Karpas-422 (cell line): ENCODE data around the gene UBC. TPM values are rescaled to one million over a fixed set of nuclear protein-coding genes. Genes with fewer than 3 reads are reported as not detected.
"Not testable (repeated sequence)": the region's sequence is repeated elsewhere in the genome, so short reads cannot be mapped to it uniquely, and the experiment has no call there.

Experiments
- DNase-seq: peaks from one replicate; pipeline ENCODE4 v3.0.0-alpha.2; 2015
- H2AFZ ChIP-seq: fragments of 200-600 bp; sonication (generic); 2 replicates; pipeline ENCODE4 v1.6.1; 2014; ENCODE audit warnings: antibody characterized with exemption, low read length, mixed read lengths
- H3K27ac ChIP-seq: fragments of 200-600 bp; sonication (generic); 2 replicates; pipeline ENCODE4 v1.5.1; 2014; ENCODE audit warnings: mild to moderate bottlenecking, low read length, moderate library complexity
- H3K27me3 ChIP-seq: fragments of 200-600 bp; sonication (generic); 2 replicates; pipeline ENCODE4 v1.6.1; 2014; ENCODE audit warnings: low read length, mixed read lengths
- H3K36me3 ChIP-seq: fragments of 200-600 bp; sonication (generic); 2 replicates; pipeline ENCODE4 v1.6.1; 2014; ENCODE audit warnings: low read length, mixed read lengths; ENCODE audit not compliant: insufficient read depth
- H3K4me1 ChIP-seq: fragments of 200-600 bp; sonication (generic); 2 replicates; pipeline ENCODE4 v1.6.1; 2014; ENCODE audit warnings: mild to moderate bottlenecking, low read length, mixed read lengths
- H3K4me2 ChIP-seq: fragments of 200-600 bp; sonication (generic); 2 replicates; pipeline ENCODE4 v1.6.1; 2014; ENCODE audit warnings: low read length, low read depth, mild to moderate bottlenecking; ENCODE audit not compliant: poor library complexity, severe bottlenecking
- H3K4me3 ChIP-seq: fragments of 200-600 bp; sonication (generic); 2 replicates; pipeline ENCODE4 v1.5.1; 2014; ENCODE audit warnings: mild to moderate bottlenecking, antibody characterized with exemption, low read length, mixed read lengths
- H3K79me2 ChIP-seq: fragments of 200-600 bp; sonication (generic); 2 replicates; pipeline ENCODE4 v1.6.1; 2014; ENCODE audit warnings: mild to moderate bottlenecking, low read length, mixed read lengths
- H3K9ac ChIP-seq: fragments of 200-600 bp; sonication (generic); 2 replicates; pipeline ENCODE4 v1.6.0; 2014; ENCODE audit warnings: low read length
- H3K9me2 ChIP-seq: fragments of 200-600 bp; sonication (generic), shearing (Covaris generic); replicated peaks from 2 replicates; pipeline ENCODE4 v1.6.0; 2014; ENCODE audit warnings: mild to moderate bottlenecking, low read length, moderate library complexity; ENCODE audit not compliant: insufficient read depth
- H3K9me3 ChIP-seq: fragments of 300-700, 200-600 bp; sonication (generic); 2 replicates; pipeline ENCODE4 v1.6.1; 2014; ENCODE audit warnings: low read length, mixed read lengths
- H4K20me1 ChIP-seq: fragments of 200-600 bp; sonication (generic); 2 replicates; pipeline ENCODE4 v1.6.1; 2014; ENCODE audit warnings: mild to moderate bottlenecking, antibody characterized with exemption, low read length, low read depth; ENCODE audit not compliant: insufficient read depth
- total RNA-seq: library from RNA; depleted of rRNA; stranded (reverse); fragments of >200 nt; shearing (Covaris generic); gene quantifications from 2 replicates; pipeline ENCODE4 v1.2.3, GENCODE V29; 2014; ENCODE audit warnings: low replicate concordance

UBC gene
- total RNA-seq, 1 experiment from 2014 or later = 603 TPM

DNA sequence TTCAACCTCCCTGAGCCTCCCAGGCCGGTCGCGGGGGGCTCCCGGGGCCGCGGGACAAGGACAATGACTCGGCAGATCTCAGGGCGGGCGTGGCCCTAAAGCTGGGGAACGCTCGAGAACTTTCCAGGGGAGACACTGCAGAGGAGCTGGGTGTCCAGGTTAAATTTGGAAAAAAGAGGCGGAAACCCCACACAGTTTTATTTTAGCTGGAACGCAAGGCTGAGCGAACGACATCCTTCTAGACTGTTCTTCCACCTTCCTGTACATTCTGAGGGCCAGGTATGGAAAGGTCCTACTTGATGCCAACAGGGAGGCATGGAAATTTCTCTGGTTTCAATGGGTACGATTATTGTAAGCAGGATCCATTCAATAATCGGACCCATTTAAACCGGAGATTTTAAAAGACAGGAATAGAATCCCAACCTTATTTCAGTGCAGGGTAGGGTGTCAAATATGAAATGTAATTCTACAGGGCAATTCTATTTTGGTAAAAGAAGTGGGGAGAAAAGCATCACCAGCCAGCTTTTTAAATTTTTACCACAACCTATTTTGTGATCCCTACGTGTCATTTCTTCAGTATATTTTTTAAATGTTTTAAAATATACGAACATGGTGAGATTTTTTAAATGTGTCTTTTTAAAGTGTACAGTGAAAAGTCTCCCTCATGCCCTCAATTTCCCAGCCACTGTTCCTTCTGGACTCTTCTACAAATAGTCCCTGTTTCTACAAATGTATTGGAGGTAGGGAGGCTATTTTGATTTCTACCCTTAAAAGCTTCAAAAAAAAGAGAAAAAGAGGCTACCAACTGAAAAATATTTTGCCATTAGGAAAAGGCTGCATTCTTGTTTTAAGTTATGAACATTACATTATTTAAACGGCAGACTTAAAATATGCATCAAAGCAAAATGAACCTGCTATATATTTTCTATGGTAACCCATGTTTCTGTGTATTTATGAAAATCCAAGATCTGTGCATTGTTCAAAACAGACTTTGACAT is 1.1 kb upstream of the UBC start:
- Histone ChIP-seq H3K27me3 (no peaks in the 10 kb centered on the region), H2AFZ (0 out of 2 replicates have a peak overlapping the region, but pooled peaks have one; percentile 13), H3K4me3 (peak overlapping the region; percentile 98), H3K9me2 (no peaks in the 10 kb centered on the region), H3K4me1 (peaks cover 73% of the 10 kb centered on the region), H3K9me3 (no peaks in the 10 kb centered on the region), H3K27ac (peak overlapping the region; percentile 99), H3K4me2 (peak overlapping the region; percentile 87), H3K79me2 (peaks cover 21% of the 10 kb centered on the region), H3K9ac (peak overlapping the region; percentile 95), H3K36me3 (peaks cover 16% of the 10 kb centered on the region), H4K20me1 (peaks cover 25% of the 10 kb centered on the region)
- DNase-seq = peak; percentile 84

DNA sequence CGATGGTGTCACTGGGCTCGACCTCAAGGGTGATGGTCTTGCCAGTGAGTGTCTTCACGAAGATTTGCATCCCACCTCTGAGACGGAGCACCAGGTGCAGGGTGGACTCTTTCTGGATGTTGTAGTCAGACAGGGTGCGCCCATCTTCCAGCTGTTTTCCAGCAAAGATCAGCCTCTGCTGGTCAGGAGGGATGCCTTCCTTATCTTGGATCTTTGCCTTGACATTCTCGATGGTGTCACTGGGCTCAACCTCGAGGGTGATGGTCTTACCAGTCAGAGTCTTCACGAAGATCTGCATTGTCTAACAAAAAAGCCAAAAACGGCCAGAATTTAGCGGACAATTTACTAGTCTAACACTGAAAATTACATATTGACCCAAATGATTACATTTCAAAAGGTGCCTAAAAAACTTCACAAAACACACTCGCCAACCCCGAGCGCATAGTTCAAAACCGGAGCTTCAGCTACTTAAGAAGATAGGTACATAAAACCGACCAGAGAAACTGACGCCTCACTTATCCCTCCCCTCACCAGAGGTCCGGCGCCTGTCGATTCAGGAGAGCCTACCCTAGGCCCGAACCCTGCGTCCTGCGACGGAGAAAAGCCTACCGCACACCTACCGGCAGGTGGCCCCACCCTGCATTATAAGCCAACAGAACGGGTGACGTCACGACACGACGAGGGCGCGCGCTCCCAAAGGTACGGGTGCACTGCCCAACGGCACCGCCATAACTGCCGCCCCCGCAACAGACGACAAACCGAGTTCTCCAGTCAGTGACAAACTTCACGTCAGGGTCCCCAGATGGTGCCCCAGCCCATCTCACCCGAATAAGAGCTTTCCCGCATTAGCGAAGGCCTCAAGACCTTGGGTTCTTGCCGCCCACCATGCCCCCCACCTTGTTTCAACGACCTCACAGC is 717 bp downstream of the UBC start:
- Histone ChIP-seq H3K9me2 (no peaks in the 10 kb centered on the region), H3K27ac (peak overlapping the region; percentile 99), H3K4me3 (peak overlapping the region; percentile 98), H3K36me3 (peaks cover 16% of the 10 kb centered on the region), H4K20me1 (peaks cover 30% of the 10 kb centered on the region), H3K9ac (peak overlapping the region; percentile 95), H3K79me2 (peaks cover 21% of the 10 kb centered on the region), H3K9me3 (no peaks in the 10 kb centered on the region), H3K4me2 (peak overlapping the region; percentile 87), H3K4me1 (peaks cover 68% of the 10 kb centered on the region), H2AFZ (no peak overlapping the region), H3K27me3 (no peaks in the 10 kb centered on the region)
- DNase-seq = peak; percentile 91

DNA sequence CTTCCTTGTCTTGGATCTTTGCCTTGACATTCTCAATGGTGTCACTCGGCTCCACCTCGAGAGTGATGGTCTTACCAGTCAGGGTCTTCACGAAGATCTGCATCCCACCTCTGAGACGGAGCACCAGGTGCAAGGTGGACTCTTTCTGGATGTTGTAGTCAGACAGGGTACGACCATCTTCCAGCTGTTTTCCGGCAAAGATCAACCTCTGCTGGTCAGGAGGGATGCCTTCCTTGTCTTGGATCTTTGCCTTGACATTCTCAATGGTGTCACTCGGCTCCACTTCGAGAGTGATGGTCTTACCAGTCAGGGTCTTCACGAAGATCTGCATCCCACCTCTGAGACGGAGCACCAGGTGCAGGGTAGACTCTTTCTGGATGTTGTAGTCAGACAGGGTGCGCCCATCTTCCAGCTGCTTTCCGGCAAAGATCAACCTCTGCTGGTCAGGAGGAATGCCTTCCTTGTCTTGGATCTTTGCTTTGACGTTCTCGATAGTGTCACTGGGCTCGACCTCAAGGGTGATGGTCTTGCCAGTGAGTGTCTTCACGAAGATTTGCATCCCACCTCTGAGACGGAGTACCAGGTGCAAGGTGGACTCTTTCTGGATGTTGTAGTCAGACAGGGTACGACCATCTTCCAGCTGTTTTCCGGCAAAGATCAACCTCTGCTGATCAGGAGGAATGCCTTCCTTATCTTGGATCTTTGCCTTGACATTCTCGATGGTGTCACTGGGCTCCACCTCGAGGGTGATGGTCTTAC is 1.7 kb downstream of the UBC start:
- H2AFZ ChIP-seq, H3K9me2 ChIP-seq, DNase-seq, H3K9me3 ChIP-seq, H3K9ac ChIP-seq, H3K27ac ChIP-seq, H3K27me3 ChIP-seq: not testable (repeated sequence)
- Histone ChIP-seq H3K79me2 (peaks cover 21% of the 10 kb centered on the region), H4K20me1 (peaks cover 30% of the 10 kb centered on the region), H3K4me2 (peak overlapping the region; percentile 16), H3K4me1 (peaks cover 61% of the 10 kb centered on the region), H3K4me3 (peak overlapping the region; percentile 98; the same call in 1 of the 2 replicates), H3K36me3 (peaks cover 16% of the 10 kb centered on the region)

DNA sequence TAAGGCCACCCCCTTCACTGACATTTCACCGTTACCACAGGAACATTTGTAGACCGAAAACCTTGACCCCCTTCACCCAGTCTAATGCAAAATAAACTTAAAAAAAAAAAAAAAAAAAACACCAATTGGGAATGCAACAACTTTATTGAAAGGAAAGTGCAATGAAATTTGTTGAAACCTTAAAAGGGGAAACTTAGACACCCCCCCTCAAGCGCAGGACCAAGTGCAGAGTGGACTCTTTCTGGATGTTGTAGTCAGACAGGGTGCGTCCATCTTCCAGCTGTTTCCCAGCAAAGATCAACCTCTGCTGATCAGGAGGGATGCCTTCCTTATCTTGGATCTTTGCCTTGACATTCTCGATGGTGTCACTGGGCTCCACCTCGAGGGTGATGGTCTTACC is 2.9 kb downstream of the UBC start:
- not testable (repeated sequence) for DNase-seq, H3K9me2 ChIP-seq, H3K9me3 ChIP-seq, H2AFZ ChIP-seq, H3K4me3 ChIP-seq, H3K27me3 ChIP-seq, H3K9ac ChIP-seq
- Histone ChIP-seq H4K20me1 (peaks cover 30% of the 10 kb centered on the region), H3K27ac (peak overlapping the region; percentile 54), H3K79me2 (peaks cover 21% of the 10 kb centered on the region), H3K4me2 (peak overlapping the region; percentile 7), H3K36me3 (peaks cover 16% of the 10 kb centered on the region), H3K4me1 (peaks cover 54% of the 10 kb centered on the region)

DNA sequence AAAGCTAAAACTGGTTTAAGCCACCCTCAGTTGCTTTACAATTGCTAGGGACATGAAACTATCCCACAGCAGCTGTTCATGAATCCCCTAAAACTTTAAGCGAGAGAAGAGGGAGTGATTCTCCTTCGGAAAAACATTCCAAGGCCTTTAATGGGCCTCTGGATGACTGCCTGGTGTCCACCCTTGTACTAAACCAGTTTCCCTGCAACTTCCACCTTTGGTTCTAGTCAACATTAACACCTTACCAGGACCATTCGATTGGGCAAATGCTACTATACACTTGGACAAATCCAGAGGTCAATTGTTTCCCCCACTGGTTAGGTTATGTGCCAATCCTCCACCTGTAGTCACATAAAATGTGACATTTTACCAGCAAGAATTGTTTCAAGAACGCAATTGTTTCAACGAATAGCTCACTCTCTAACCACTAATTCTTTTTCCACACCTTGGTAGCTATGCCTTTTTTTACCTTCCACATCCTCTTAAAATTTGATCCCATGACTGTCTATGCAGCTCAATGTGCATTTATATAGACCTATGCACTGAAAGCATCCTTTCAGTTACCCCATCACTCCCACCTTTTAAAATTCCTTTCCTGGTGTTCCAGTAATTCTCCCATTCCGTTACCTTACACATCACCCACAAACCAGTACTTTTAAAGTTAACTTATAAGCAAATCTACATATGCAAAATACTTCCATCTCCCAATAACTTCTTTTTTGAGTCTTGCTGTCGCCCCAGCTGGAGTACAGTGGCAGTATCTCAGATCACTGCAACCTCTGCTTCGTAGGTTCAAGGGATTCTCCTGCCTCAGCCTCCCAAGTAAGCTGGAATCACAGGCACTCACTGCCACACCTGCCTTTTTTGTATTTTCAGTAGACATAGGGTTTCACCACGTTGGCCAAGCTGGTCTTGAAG is 3.6 kb downstream of the UBC start:
- H3K4me2 ChIP-seq = peak overlapping the region; percentile 7
- H3K36me3 ChIP-seq = peaks cover 16% of the 10 kb centered on the region
- DNase-seq = peak; percentile 70
- peaks cover 54% of the 10 kb centered on the region for H3K4me1 ChIP-seq
- H3K9me3 ChIP-seq = no peaks in the 10 kb centered on the region
- H3K79me2 ChIP-seq = peaks cover 20% of the 10 kb centered on the region
- no peak overlapping the region for H2AFZ ChIP-seq
- no peaks in the 10 kb centered on the region for H3K9me2 ChIP-seq
- H3K27ac ChIP-seq = peak overlapping the region; percentile 54
- H3K4me3 ChIP-seq = no peak overlapping the region
- no peak overlapping the region for H3K9ac ChIP-seq
- no peaks in the 10 kb centered on the region for H3K27me3 ChIP-seq
- peaks cover 30% of the 10 kb centered on the region for H4K20me1 ChIP-seq

DNA sequence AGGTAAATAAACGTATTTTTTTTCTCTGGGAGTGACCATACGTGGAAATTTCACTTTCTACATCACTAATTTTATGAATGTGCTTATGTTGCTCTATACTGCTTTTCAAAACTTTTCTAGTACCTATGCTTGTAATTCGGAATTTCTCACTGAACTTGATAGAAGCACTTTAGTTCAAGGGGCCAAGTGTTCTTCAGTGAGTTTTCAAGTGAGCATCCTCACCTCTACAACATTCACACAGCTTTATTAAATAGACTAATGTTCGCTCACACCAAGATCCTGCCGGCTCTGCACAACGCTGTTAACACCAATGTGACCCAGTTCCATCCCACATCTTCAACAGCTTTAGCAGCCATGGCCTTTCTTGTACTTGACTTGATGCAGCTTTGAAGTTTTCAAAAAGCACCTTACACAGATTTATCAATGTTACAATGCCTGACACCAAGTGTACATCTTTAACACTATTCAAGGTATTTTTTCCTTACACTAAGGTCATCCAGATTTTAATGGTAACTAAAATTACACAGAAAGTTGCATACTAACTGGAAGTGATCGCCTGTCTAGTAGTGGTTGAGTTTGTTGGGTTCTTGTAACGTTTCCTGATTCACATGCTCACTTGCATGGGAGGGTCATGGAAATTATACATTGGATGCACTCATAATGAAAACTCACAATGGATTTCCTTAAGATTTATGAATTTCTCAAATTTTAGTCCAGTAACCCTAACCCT is 4.5 kb downstream of the UBC start:
- no peak overlapping the region for H3K9ac ChIP-seq
- H3K27ac ChIP-seq = peak overlapping the region; percentile 54
- no peaks in the 10 kb centered on the region for H3K9me2 ChIP-seq
- H3K79me2 ChIP-seq = peaks cover 12% of the 10 kb centered on the region
- H3K4me2 ChIP-seq = no peak overlapping the region
- H2AFZ ChIP-seq = no peak overlapping the region
- H3K9me3 ChIP-seq = no peaks in the 10 kb centered on the region
- H3K27me3 ChIP-seq = no peaks in the 10 kb centered on the region
- peaks cover 30% of the 10 kb centered on the region for H4K20me1 ChIP-seq
- peak; percentile 82 for DNase-seq
- H3K4me3 ChIP-seq = no peak overlapping the region
- peaks cover 16% of the 10 kb centered on the region for H3K36me3 ChIP-seq
- H3K4me1 ChIP-seq = peaks cover 47% of the 10 kb centered on the region
